Epithelial cell of esophagus (primary cell): ENCODE data around the gene YTHDC1.
A peak's percentile ranks its signal among the peaks of the same experiment; 100 is the strongest.

ENCODE experiments used
- DNase-seq: peaks from one replicate; pipeline ENCODE4 v3.0.0; 2010; ENCODE audit warnings: low read depth
- H3K4me3 ChIP-seq: 2 replicates; pipeline ENCODE4 v1.5.1; 2011; ENCODE audit warnings: mild to moderate bottlenecking, low read length, control low read depth
- CTCF ChIP-seq: IDR thresholded peaks from 2 replicates; pipeline ENCODE4 v1.5.1; 2011; ENCODE audit warnings: low read depth, mild to moderate bottlenecking, low read length, control low read depth, inconsistent platforms; ENCODE audit not compliant: insufficient read depth; ENCODE audit errors: missing control alignments

Gene YTHDC1

GRCh38 chr4:68299492-68300457 is 50.1 kb downstream of the YTHDC1 start:
- H3K4me3 ChIP-seq = no peak overlapping the region
- no peak for DNase-seq
- TF ChIP-seq CTCF = no peak

GRCh38 chr4:68297137-68297536 is 52.8 kb downstream of the YTHDC1 start:
- H3K4me3 ChIP-seq = no peak overlapping the region
- TF ChIP-seq CTCF = no peak

GRCh38 chr4:68291256-68291655 is 58.6 kb downstream of the YTHDC1 start:
- TF ChIP-seq CTCF = no peak
- no peak for DNase-seq
- no peak overlapping the region for H3K4me3 ChIP-seq

More at GRCh38 chr4:68297137-68297536, 52.8 kb downstream of the YTHDC1 start:
- no peak for DNase-seq

- no peak for DNase-seq
- no peak overlapping the region for H3K4me3 ChIP-seq
- TF ChIP-seq CTCF = no peak
These were observed 61.5 kb downstream of the YTHDC1 start for GRCh38 chr4:68288393-68288740.

- TF ChIP-seq CTCF = no peak
- no peak overlapping the region for H3K4me3 ChIP-seq
- no peak for DNase-seq
These were observed 62.0 kb downstream of the YTHDC1 start for GRCh38 chr4:68287704-68288392.

GRCh38 chr4:68283714-68284113 is 66.2 kb downstream of the YTHDC1 start:
- peak; percentile 69 for DNase-seq
- no peak for TF ChIP-seq CTCF
- H3K4me3 ChIP-seq = no peak overlapping the region
